ENCODE results near the gene PINK1. TPM values are rescaled to one million over a fixed set of nuclear protein-coding genes. Genes with fewer than 3 reads are reported as not detected.

PINK1 gene
- total RNA-seq, 1 donor from 2014 or later = 250 TPM

DNA sequence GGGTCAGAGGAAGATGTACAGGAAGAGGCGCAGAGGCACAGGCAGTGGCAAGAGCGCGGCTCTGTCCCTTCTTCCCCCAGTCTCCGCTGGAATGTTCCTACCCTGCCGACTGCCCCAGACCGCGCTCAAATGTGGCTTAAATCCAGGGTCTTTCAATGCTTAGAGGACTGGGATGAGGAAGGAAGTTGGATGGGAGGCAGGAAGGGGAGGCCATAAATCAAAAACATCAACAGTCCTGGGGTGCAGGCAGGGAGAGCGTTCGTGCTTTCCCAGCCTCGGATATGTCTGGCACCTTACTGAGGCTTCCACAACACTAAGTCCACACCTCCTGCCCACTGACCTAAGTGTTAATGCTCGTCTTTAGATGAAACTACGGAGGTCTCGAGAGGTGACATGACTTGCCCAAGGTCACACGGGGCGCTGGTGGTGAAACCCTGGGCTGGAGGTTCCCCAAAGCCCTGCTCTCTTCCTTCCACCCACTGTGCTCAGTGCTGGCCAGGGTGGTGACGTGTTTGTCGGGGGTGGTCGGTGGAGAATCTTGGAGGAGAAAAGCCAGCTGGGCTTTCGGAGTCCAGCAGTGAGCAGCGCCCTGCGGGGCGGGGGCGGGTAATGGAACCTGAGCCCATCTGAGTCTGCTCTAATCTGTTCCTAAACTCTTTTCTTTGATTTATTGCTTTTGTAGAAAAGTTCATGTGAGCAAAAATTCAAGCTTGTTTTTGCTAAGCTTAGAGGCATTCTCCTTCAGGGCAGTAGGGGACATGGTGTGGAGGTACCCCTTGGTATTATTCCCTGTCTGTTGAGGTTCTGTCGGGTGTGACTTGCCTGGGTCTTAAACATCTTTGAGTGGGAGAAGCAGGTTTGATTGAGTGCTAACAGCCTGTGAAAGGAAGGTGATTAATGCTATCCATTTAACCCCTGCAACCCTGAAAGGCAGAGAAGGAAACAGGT is 43.7 kb upstream of the PINK1 start:
- intact Hi-C loops (cut with micrococcal nuclease) = no loop called here
- H3K27me3 ChIP-seq (ENCODE audit: low read depth) = peaks cover 76% of the 10 kb centered on the region
- peak; percentile 62 for DNase-seq
- peaks cover 18% of the 10 kb centered on the region for H3K4me1 ChIP-seq
- peak overlapping the region; percentile 79 for H3K27ac ChIP-seq (replicated peaks)
- no peaks in the 10 kb centered on the region for H3K9me3 ChIP-seq (replicated peaks)
- peak overlapping the region; percentile 58 for H3K4me3 ChIP-seq
- no peaks in the 10 kb centered on the region for H3K36me3 ChIP-seq
- TF ChIP-seq CTCF (IDR thresholded peaks at IDR 0.05; ENCODE audit: borderline replicate concordance) = no peak

- H3K4me3 ChIP-seq = peak overlapping the region; percentile 58
- H3K4me1 ChIP-seq = peaks cover 18% of the 10 kb centered on the region
- intact Hi-C loops (cut with micrococcal nuclease) = no loop called here
- no peak for DNase-seq
- peaks cover 69% of the 10 kb centered on the region for H3K27me3 ChIP-seq (ENCODE audit: low read depth)
- H3K27ac ChIP-seq (replicated peaks) = peak overlapping the region; percentile 79
- no peaks in the 10 kb centered on the region for H3K36me3 ChIP-seq
- no peaks in the 10 kb centered on the region for H3K9me3 ChIP-seq (replicated peaks)
- no peak for TF ChIP-seq CTCF (IDR thresholded peaks at IDR 0.05; ENCODE audit: borderline replicate concordance)
These were observed 42.9 kb upstream of the PINK1 start for GRCh38 chr1:20590306-20590777.

DNA sequence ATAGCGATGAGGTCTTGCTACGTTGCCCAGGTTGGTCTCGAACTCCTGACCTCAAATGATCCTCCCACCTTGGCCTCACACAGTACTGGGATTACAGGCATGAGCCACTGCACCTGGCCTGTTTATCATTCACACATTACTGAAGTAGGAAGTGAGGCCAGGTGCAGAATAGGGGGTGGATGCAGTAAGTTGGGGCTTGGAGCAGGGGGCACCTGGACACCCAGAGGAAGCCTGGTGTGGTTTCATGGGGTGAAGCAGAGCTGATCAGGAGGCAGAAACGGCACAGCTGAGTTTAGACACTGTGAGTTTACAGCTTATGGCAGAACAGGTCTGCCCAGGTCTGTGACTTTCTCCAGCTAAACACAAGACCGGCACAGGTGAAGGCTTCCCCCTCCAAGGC is 39.5 kb upstream of the PINK1 start:
- no peaks in the 10 kb centered on the region for H3K9me3 ChIP-seq (replicated peaks)
- no peaks in the 10 kb centered on the region for H3K36me3 ChIP-seq
- H3K4me3 ChIP-seq = no peak overlapping the region
- no peak for TF ChIP-seq CTCF (IDR thresholded peaks at IDR 0.05; ENCODE audit: borderline replicate concordance)
- intact Hi-C loops (cut with micrococcal nuclease) = no loop called here
- H3K27ac ChIP-seq (replicated peaks) = no peak overlapping the region
- H3K4me1 ChIP-seq = peaks cover 14% of the 10 kb centered on the region
- no peak for DNase-seq
- peaks cover 52% of the 10 kb centered on the region for H3K27me3 ChIP-seq (ENCODE audit: low read depth)

- Histone ChIP-seq H3K9me3 (replicated peaks) (no peaks in the 10 kb centered on the region), H3K4me3 (no peak overlapping the region), H3K27me3 (ENCODE audit: low read depth) (peaks cover 42% of the 10 kb centered on the region), H3K36me3 (no peaks in the 10 kb centered on the region), H3K27ac (replicated peaks) (no peak overlapping the region), H3K4me1 (peaks cover 6% of the 10 kb centered on the region)
- no peak for TF ChIP-seq CTCF (IDR thresholded peaks at IDR 0.05; ENCODE audit: borderline replicate concordance)
- no peak for DNase-seq
- intact Hi-C loops (cut with micrococcal nuclease) = no loop called here
These were observed 38.5 kb upstream of the PINK1 start for GRCh38 chr1:20594746-20595145.

DNA sequence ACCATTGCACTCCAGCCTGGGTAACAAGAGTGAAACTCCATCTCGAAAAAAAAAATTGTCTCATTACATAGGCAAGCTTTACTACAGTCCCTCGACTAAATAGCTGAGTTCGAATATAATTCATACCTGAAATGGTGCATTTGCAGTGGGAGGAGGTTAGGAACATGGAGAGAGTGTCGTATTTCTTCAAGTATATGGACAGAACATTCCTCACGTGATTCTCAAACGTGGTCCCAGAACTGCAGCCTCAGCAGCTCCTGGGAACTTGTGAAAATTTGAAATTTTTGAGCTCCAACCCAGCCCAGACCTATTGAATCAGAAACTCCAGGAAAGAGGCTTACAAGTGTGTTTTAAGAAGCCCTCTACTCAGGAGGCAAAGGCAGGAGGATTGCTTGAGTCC is 37.2 kb upstream of the PINK1 start:
- Histone ChIP-seq H3K36me3 (no peaks in the 10 kb centered on the region), H3K9me3 (replicated peaks) (no peaks in the 10 kb centered on the region), H3K4me1 (no peaks in the 10 kb centered on the region), H3K27ac (replicated peaks) (no peak overlapping the region), H3K27me3 (ENCODE audit: low read depth) (peaks cover 29% of the 10 kb centered on the region), H3K4me3 (no peak overlapping the region)
- DNase-seq = no peak
- intact Hi-C loops (cut with micrococcal nuclease) = no loop called here
- TF ChIP-seq CTCF (IDR thresholded peaks at IDR 0.05; ENCODE audit: borderline replicate concordance) = no peak
